ENCODE measurements around the gene XRN1.
"Not testable (repeated sequence)": the region's sequence is repeated elsewhere in the genome, so short reads cannot be mapped to it uniquely, and the experiment has no call there.

DNA sequence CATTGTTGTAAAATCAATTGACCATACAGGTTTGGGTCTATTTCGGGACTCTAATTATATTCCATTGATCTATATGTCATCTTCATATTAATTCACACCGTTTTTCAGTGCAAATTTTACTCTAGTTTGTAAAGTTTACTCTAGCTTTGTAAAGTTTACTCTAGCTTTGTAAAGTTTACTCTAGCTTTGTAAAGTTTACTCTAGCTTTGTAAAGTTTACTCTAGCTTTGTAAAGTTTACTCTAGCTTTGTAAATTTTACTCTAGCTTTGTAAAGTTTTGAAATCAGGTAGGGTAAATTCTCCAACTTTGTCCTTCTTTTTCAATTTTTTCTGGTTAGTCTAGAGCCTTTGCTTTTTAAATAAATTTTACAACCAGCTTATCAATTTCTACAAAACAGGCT is 84.4 kb downstream of the XRN1 start:
- not testable (repeated sequence) for TF ChIP-seq SPI1 (IDR thresholded peaks at IDR 0.05; ENCODE audit: borderline replicate concordance, low read depth)
- TF ChIP-seq, protein P1, sequence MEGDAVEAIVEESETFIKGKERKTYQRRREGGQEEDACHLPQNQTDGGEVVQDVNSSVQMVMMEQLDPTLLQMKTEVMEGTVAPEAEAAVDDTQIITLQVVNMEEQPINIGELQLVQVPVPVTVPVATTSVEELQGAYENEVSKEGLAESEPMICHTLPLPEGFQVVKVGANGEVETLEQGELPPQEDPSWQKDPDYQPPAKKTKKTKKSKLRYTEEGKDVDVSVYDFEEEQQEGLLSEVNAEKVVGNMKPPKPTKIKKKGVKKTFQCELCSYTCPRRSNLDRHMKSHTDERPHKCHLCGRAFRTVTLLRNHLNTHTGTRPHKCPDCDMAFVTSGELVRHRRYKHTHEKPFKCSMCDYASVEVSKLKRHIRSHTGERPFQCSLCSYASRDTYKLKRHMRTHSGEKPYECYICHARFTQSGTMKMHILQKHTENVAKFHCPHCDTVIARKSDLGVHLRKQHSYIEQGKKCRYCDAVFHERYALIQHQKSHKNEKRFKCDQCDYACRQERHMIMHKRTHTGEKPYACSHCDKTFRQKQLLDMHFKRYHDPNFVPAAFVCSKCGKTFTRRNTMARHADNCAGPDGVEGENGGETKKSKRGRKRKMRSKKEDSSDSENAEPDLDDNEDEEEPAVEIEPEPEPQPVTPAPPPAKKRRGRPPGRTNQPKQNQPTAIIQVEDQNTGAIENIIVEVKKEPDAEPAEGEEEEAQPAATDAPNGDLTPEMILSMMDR (IDR thresholded peaks at IDR 0.05; ENCODE audit: insufficient read depth, low read length), result not testable (repeated sequence)
- TF ChIP-seq, protein P2, sequence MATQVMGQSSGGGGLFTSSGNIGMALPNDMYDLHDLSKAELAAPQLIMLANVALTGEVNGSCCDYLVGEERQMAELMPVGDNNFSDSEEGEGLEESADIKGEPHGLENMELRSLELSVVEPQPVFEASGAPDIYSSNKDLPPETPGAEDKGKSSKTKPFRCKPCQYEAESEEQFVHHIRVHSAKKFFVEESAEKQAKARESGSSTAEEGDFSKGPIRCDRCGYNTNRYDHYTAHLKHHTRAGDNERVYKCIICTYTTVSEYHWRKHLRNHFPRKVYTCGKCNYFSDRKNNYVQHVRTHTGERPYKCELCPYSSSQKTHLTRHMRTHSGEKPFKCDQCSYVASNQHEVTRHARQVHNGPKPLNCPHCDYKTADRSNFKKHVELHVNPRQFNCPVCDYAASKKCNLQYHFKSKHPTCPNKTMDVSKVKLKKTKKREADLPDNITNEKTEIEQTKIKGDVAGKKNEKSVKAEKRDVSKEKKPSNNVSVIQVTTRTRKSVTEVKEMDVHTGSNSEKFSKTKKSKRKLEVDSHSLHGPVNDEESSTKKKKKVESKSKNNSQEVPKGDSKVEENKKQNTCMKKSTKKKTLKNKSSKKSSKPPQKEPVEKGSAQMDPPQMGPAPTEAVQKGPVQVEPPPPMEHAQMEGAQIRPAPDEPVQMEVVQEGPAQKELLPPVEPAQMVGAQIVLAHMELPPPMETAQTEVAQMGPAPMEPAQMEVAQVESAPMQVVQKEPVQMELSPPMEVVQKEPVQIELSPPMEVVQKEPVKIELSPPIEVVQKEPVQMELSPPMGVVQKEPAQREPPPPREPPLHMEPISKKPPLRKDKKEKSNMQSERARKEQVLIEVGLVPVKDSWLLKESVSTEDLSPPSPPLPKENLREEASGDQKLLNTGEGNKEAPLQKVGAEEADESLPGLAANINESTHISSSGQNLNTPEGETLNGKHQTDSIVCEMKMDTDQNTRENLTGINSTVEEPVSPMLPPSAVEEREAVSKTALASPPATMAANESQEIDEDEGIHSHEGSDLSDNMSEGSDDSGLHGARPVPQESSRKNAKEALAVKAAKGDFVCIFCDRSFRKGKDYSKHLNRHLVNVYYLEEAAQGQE (IDR thresholded peaks at IDR 0.05; ENCODE audit: insufficient replicate concordance, low read depth), result not testable (repeated sequence)

All from HL-60 (cell line).